Muscle of arm (tissue), 12 donors: ENCODE data around the gene NSUN6. TPM values are rescaled to one million over a fixed set of nuclear protein-coding genes. Genes with fewer than 3 reads are reported as not detected.

ENCODE experiments used
- DNase-seq: peaks from one replicate; pipeline ENCODE4 v3.0.0-alpha.2; 2013
- polyA plus RNA-seq, 12 donors: library from polyadenylated mRNA; unstranded; fragments of 120-200 nt; gene quantifications; one replicate each; pipeline ENCODE4 v1.2.1, GENCODE V29; 2013; ENCODE audit not compliant: insufficient read length in 12 of 12

NSUN6 gene
- polyA plus RNA-seq, 12 donors: 8.3 to 33.4 (median 15.3) TPM; not detected in 1

DNA sequence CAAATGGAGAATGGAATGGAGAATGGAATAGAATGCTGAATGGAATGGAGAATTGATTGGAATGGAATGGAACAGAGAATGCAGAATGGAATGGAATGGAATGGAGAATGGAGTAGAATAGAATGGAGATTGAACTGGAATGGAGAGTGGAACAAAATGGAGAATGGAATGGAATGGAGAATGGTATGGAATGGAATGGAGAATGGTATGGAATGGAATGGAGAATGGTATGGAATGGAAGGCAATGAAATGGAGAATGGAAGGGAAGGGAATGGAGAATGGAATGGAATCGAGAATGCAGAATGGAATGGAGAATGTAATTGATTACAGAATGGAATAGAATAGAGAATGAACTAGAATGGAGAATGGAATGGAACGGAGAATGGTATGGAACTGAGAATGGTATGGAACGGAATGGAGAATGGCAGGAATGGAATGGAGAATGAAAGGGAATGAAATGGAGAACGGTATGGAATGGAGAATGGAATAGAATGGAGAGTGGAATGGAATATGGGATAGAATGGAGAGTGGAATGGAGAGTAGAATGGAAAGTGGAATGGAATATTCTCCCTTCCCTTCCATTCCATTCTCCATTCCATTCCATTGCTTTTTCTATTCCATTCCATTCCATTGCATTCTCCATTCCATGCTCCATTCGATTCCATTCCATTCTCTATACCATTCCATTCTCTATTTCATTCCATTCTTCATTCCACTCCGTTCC, 88.2 kb downstream of the NSUN6 start:
- no peak for DNase-seq

DNA sequence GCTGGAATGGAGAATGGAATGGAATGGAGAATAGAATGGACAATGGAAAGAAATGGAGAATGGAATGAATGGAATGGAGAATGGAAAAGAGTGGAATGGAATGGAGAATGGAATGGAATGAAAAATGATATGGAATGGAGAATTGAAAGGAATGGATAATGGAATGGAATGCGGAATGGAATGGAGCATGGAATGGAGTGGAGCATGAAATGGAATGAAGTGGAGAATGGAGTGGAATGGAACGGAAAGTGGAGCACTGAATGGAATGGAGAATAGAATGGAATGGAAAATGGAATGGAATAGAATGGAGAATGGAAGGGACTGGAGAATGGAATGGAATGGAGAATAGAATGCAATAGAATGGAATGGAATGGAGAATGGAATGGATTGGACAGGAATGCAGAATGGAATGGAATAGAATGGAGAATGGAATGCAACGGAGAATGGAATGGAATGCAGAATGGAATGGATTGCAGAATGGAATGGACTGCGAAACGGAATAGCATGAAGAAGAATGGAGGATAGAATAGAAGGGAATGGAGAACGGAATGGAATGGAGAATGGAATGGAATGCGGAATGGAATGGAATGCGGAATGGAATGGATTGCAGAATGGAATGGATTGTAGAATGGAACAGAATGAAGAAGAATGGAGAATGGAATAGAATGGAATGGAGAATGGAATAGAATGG, 89.4 kb downstream of the NSUN6 start:
- DNase-seq: no peak

DNA sequence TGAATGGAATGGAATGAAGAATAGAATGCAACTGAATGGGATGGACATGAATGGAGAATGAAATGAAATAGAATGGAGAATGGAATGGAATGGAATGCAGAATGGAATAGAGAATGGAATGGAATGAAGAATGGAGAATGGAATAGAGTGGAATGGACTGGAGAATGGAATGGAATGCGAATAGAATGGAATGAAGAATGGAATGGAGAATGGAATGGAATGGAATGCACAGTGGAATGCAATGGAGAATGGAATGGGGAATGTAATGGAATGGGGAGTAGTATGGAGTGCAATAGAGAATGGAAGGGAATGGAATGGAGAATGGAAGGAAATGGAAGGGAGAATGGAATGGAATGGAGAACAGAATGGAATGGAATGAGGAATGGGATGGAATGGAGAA, 93.4 kb downstream of the NSUN6 start:
- DNase-seq: no peak

DNA sequence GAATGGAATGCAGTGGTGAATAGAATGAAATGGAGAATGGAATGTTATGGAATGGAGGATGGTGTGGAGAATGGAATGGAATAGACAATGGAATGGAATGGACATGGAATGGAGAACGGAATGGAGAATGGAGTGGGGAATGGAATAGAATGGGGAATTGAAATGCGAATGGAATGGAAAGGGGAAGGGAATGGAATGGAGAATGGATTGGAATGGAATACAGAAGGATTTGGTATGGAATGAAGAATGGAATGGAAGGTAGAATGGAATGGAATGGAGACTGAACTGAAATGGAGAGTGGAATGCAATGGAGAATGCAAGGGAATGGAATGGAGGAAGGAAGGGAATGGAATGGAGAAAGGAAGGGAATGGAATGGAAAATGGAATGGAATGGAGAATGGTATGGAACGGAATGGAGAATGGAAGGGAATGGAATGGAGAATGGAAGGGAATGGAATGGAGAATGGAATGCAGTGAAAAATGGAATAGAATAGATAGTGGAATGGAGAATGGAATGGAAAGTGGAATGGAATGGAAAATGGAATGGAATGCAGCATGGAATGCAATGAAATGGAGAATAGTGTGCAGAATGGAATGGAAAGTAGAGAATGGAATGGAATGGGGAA, 94.8 kb downstream of the NSUN6 start:
- DNase-seq: no peak

DNA sequence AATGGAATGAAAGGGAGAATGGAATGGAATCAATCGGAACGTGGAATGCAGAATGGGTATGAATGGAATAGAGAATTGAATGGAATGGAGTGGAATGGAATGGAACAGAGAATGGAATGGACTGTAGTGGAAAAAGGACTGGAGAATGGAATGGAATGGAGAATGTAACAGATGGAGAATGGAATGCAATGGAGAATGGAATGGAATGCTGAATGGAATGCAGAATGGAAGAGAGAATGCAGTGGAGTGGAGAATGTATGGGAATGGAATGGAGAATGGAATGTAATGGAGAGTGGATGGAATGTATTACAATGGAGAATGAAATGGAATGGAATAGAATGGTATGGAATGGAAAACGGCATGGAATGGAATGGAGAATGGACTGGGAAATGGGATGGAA, 96.9 kb downstream of the NSUN6 start:
- DNase-seq: no peak

DNA sequence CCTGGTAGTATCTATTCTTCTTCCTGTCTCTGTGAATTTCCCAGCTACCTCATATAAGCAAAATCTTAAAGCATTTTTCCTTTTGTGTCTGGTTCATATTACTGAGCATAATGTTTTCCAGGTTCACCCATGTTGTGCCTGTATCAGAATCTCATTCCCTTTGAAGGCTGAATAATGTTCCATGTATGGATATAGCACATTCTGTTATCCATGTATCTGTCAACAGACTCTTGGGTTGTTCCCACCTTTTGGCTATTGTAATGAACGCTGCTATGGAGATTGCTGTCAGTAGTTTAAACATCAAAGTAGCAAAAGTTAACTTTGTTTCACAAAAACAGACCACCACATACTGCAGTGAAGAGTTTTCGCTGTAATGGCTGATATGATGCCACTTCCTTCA, 99.9 kb downstream of the NSUN6 start:
- DNase-seq: no peak

DNA sequence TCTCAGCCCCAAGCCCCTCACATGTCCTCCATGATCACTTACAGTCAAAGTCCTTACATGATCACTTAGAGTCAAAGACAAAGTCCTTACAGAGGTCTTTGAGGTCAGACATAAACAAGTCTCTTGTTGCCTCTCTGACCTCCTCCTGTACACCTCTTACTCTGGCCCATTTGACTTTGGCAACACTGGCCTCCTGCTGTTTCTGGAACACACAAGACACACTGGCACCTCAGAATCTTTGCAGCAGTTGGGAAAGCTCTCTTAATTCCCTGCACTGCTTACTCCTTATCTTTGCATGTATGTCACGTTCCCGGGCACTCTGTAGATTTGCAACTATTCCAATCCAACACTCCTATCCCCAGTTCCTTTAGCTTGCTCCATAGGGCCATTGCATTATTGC, 102.3 kb downstream of the NSUN6 start:
- no peak for DNase-seq

DNA sequence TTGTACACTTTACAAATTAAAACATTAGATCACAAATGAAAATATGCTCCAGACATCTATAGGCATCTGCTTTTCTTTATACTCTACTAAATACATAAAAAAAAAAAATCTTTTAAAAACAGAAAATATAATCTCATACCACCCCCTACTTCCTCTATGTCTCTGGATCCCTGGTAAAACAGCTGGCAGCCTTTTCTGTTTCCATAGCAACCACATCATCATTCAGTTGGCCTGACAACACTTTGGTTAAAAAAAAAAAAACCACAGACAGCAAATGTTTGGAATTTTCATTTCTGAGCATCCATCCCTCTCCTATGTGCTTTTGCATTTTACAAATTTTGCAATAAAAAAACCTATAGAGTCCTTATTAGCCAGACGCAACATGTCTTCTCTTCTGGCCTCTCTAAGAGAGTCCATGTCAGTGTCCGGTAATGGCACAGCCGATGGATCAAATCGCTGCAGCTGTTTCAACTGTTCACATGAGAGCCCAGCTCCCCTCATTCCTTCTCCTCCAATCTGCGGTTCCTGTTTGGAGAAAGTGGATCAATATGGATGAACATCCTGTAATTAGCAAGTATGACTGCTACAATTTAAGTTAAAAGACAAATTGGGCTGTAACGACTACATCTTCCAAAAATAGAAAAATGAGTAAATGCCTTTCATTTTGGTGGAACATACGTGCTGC, 105.6 kb downstream of the NSUN6 start:
- DNase-seq: peak; percentile 13

DNA sequence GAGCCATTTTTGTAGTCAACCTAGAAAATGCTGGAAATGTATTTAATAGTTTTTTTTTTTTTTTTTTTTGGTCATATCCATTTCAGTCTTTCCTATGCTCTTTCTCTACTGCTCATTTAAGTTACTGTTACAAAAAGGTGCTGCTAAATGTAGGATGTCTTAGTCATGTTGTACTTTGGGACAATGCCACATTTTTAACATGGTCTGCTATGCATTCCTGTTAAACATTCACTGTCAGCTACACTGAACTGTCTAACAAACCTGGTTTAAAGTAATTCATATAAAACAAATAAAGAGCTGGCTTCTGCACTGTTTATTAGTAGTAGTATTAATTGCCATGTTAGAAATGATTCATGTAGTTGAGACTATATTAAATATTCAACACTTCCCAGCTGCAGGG, 108.6 kb downstream of the NSUN6 start:
- DNase-seq: no peak

DNA sequence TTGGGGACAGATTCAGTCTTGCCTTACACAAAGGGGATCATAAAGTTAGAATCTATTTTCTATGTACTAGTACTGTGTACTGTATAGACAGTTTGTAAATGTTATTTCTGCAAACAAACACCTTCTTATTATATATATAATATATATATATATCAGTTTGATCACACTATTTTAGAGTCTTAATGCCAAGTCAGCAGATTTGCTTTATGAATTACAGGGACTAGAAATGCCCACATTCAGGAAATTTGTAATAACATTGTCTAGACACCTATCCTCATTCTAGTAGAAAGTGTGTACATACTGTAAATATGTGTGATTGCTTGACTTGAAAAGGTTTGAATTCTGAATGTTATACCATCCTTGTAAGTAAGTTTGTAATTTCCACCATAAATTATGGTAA, 111.2 kb downstream of the NSUN6 start:
- no peak for DNase-seq

DNA sequence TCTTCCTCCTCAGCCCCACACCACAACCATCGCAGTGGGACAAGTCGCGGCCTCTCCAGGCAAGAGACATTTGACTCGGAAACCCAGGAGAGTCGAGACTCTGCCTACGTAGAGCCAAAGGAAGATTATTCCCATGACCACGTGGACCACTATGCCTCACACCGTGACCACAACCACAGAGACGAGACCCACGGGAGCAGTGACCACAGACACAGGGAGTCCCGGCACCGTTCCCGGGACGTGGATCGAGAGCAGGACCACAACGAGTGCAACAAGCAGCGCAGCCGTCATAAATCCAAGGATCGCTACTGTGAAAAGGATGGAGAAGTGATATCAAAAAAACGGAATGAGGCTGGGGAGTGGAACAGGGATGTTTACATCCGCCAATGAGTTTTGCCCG, 112.1 kb downstream of the NSUN6 start:
- no peak for DNase-seq

DNA sequence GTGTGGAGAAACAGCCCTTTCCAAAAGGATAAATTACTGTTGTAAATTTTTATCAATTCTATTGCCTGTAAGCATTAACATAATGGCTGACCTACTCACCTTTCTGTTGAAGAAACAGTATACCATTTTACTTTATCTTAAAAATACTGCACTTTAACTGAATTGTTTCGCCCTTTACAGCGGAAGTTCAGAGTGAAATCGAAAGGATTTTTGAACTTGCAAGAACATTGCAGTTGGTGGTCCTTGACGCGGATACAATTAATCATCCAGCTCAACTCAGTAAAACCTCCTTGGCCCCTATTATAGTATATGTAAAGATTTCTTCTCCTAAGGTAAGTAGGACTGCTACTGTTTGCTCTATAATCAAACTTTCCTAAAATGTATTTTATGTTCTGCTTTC, 117.5 kb downstream of the NSUN6 start:
- DNase-seq: no peak

DNA sequence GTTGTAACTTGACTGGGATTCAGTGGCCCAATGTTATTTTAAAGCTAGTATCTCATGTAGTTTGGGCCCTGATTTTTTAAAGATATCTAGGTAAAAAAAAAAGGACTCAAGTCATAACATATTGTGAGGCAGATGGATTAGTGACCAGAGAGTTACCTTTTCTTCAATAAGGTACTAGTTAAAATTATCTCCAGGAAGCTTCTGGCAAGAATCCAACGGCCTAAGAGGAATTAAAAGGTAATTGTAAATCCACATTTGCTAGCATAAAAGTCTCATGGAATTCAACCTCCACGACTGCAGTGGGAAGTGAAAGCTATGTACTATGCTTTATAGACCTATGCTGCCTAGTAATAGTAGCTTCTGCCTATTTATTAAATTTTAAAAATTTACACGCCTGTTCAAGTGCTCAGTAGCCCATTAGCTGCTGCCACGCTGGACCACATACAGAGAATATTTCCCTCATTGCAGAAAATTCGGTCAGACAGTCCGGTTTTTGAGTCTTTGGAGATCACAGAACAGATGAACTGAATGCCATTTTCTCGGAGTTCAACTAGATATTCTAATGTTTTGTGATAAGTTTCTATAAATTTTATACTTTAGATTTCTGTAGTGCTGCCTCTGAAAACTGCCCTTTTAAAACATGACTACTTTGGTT, 118.4 kb downstream of the NSUN6 start:
- DNase-seq: no peak

DNA sequence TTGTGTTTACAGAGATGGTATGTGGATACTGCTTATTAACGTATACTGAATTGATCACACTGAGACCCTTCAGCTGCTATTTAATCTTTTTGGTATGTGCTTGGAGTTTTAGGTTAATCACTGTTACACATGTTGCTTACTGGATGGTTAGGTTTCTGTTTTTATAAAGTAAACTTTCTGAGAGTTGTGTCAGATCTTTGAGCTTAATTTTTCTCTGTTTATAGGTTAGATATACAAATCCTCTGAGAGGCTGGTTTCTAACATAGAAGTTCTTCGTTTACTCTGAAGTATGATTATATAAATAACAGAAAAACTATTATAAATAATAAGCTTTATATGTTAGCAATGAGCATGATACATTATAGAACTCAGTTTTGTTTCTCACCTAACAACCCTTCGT, 123.1 kb downstream of the NSUN6 start:
- no peak for DNase-seq

DNA sequence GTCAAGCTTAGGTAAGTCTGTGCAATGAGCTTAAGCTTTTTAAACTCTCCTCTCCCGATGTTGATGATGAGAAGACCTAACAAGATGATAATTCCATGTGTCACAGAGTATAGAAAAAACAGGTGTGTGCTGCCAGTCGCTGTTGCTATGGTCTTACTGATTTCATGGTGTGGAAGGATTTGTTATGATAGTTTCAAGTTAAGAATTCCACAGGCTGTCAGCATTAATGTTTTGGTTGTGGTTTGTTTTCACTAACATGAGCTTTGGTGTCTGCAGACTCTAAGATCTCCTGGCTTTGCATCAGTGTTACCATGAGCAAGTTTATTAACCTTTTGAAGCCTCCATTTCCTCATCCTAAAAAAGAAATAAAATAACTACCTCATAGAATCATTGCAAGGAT, 123.7 kb downstream of the NSUN6 start:
- no peak for DNase-seq

DNA sequence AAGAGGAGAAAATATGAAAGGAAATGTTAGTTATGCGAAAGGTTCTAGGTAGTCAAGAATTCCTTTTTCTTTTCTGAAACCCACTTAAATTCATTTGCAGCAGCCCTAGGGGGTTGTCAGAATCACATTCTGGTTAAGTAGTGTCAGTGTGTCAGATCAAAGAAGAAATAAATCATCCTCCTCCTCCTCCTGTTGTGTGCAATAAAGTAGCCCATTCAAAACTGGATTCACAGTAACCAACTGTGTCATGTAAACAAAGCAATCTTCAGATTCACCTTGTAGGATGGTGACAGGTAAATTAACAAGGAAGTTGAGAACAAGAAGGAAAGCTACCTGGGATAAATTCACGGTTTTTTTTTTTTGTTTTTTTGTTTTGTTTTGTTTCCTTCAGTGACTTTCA, 127.5 kb downstream of the NSUN6 start:
- no peak for DNase-seq

DNA sequence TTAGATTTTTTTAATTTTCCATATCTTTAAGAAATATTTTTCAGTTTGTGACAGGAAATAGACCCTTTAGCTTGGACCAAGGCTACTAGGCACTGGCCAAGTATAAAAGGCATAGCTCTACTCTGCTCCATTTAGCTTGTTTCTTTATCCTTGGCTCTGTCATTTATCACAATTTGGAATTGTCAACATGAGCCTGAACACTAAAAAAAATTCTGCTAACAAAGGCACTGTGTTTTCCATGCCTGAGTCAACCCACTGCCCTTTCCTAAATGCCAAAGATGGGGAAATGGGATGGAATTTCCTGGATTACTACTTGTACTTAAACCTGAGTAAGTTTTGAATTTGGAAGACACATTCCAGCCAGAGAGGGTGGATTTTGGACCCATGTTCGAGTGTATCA, 128.4 kb downstream of the NSUN6 start:
- no peak for DNase-seq

DNA sequence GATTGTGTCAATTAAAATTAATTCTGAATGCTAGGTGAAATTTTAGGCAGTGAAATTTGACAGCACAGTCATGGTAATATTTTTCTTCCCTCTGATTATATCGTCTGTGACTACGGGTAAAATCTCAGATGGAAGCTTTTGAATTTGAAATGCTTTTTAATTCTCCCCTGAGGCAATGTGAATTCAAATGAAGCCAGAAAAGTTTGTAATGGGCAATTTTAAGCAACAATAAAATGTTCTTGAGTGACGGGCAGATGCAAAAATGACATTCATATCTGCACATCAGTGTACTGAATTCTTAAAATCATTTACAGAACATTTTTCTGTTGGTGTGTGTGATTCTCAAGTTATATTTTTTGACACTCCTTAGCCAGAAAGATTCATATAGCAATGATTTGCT, 134.5 kb downstream of the NSUN6 start:
- DNase-seq: no peak

DNA sequence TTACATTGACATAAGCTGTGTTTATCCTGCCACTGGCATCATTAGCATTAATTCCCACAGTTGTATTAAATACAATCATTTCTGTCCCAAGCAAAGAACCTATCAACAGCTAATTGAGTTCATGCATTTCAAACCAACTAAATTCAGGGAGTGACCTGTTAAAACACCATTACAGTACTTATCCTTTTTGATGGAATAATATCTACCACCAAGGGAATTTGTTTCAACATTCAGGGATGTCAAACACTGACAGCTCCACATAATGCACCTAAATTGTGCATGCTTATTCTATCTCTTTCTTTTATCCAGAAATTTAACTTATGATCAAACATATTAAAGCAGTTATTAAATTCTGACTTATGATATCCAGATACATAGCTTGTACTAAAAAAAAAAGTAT, 136.8 kb downstream of the NSUN6 start:
- no peak for DNase-seq

DNA sequence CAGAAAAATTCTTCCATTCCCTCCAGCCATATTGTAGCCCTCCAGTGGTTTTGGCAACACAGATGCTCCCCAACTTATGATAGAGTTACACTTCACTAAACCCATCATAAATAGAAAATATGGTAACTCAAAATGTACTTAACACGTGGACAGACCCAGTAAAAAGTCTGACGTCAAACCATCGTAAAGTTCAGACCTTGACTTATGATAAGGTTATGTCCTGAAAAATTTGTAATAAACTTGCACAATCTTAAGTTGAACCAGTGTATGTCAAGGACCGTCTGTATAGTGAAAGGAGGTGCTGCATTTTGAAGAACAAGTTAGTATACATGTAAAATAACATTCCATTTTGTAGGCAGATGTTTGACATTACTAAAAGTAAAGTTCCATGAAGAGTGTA, 142.8 kb downstream of the NSUN6 start:
- no peak for DNase-seq

DNA sequence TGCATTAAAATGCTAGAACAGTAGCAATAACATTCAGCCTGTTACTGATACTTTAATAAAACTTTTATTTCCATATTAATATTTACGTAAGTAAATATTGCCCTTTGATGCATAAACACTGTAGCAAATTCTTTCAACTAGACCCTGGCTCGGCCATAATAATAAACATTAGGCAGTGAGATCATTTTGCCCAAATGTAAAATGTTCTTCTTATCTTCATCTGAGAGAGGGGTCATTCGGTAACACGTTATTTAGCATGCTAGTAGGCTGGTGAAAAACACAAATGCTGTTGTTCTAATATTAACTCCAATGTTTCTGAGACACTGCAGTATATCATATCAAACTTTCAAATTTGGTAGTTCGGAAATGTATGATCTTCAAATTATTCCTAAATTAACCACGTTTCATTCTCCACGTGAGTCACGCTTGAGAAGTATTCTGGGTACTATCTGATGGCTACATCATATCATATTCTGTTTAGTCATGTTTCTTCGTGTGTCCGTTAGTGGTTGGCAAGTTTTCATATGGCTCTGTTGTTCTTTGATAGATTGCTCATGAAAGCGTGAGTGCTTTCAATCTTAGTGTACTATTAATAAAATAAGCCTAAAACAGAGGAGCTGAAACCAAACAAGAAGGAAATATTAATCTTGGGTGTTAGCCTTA, 145.8 kb downstream of the NSUN6 start:
- no peak for DNase-seq

DNA sequence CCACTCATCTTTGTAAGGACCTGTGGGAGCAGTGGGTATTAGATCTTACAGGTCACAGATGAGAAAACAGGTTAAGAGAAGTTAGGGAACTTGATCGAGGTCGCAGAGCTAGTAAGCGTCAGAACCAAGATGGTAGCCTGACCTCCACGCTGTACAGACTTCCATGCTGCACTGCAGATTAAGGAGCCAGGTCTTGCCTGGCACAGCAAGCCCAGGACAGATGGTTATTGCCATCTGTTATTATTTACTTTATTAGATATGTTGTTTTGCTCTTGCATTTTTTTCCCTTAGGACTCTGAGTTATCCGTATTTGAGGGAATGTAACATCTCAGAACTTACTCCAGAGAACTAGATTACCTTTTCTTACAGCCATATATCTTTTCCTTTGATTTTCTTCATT, 147.2 kb downstream of the NSUN6 start:
- no peak for DNase-seq
